ENCODE results near the gene FAM117B.
"Not testable (repeated sequence)": the region's sequence is repeated elsewhere in the genome, so short reads cannot be mapped to it uniquely, and the experiment has no call there.

Gene FAM117B

DNA sequence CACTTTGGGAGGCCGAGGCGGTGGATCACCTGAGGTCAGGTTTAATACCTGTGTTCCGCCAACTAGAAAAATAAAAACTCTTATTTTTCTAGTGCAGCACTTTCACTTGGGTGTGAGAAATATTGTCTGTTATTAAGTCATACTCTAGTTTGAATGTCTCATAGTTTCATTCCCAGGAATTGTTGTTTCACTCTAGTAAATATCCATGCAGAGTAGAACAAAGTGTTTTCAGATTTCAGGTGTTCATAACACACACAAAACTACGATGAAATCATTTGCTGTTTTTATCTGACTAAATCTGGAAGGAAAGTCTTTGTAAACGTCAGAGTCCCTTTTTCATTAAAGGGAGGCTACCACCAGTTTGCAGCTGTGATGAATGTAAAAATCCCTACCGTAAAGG, 4.0 kb downstream of the FAM117B start:
- no peak for DNase-seq (ENCODE audit: low read depth, low spot score)

DNA sequence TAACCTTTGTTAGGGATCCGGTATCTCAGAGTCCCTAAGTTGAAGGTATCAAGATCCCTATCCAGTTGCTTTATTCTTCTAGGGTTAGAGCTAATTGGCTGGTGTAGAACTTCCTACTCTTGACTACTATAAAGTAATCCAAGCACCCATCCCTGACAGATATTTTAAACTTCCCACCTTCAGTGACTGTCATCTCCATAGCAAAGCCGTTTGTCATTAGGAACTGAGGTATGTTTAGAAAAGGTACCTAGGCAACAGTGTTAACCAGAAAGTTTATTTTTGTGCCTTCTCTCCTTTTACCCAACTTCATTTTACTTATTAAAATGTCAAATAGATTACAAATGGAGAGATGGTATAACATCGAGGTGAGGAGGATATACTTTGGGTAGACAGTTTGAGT, 4.5 kb downstream of the FAM117B start:
- no peak for DNase-seq (ENCODE audit: low read depth, low spot score)

DNA sequence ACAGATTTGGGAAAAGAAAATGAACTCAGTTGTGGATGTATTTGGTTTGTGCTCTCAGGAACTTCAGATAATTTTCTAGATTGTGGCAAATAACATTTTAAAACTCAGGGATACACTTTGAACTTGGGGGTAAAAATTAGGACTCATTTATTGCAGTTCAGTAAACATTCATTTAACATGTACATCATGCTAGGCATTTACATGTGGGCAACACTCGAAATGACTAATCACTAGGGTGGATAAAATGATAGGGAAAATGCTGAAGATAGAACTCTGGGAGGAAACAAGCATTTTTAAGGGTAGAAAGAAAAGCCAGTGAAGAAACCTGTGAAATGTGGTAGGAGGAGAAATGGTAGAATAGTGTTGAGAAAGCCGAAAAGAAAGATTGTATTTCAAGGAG, 7.8 kb downstream of the FAM117B start:
- no peak for DNase-seq (ENCODE audit: low read depth, low spot score)

DNA sequence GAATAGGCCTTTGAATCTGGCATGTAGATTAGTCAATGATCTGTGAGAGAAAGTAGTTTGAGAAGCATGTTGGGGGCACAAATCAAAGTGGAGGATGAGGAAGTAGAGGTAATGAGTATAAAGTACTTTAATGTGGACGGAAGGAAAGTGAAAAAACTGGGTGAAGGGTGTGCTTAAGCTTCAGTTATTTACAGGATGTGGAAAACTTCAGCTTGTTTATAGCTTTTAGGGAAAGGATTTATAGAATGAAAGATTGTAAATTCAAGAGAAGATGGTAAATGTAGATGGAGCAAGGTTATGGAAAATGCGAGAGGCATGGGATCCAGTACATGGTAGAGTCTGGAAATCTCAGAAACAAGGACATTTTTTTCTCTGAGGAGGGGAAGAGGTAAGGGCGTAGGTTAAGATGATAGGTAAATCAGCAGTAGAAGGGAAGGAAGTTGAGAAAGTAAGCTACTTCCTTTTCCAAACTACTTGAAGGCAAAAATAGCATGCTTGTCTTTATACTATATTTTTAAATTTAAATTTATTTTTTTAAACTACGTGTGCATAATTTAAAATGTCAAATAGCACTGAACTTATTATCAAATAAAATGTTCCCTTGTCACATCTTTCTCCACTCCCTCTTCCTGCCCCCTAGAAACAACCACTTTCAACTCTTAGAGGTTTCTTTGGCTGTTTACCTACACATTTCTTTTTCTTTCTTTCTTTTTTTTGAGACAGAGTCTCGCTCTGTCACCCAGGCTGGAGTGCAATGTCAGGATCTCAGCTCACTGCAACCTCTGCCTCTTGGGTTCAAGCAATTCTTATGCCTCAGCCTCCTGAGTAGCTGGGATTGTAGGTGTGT, 8.5 kb downstream of the FAM117B start:
- no peak for DNase-seq (ENCODE audit: low read depth, low spot score)

DNA sequence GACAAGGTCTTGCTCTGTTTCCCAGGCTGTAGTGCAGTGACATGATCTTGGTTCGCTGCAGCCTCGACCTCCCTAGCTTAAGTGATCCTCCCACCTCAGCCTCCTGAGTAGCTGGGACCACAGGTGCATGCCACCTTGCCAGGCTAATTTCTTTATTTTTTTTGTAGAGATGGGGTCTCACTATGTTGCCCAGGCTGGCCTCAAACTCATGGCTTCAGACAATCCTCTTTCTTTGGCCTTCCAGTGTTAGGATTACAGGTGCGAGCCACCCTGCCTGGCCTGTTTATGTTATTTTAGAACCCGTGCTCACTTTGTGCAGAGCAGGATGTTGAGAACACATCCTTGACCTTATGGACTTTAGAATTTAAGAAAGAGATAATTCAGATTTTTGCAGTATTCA, 17.4 kb downstream of the FAM117B start:
- DNase-seq (ENCODE audit: low read depth, low spot score): no peak

DNA sequence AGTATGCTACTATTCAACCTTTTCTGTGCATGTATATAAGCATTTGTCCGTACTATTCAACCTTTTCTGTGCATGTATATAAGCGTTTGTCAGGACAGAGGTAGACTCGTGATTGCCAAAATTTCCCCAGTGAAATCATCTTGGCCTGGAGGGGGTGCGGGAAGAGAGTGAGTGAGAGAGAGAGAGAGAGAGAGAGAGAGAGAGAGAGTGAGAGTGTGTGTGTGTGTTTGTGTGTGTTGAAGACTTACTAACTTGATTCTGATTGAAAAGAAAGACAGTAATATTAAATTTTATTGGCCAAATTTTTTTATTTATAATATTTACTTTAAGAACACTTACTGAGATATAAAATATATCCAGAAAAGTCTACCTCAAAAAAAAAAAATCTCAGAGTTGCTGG, 19.1 kb downstream of the FAM117B start:
- no peak for DNase-seq (ENCODE audit: low read depth, low spot score)

DNA sequence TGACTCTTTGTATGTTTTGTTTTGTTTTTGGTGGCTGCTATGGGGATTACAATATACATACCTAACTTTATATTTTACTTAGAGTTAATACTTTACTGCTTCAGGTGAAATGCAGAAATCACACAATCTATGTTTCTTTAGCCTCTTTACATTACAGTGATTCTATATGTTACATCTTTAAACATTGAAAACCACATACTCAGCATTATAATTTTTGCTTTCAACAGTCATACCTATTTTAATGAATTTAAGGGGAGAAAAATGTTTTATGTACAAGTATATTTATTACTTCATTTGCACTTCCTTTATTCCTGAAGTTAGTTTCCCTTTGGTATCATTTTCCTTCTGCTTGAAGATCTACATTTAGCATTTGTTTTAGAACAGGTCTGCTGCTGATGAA, 23.1 kb downstream of the FAM117B start:
- no peak for DNase-seq (ENCODE audit: low read depth, low spot score)

DNA sequence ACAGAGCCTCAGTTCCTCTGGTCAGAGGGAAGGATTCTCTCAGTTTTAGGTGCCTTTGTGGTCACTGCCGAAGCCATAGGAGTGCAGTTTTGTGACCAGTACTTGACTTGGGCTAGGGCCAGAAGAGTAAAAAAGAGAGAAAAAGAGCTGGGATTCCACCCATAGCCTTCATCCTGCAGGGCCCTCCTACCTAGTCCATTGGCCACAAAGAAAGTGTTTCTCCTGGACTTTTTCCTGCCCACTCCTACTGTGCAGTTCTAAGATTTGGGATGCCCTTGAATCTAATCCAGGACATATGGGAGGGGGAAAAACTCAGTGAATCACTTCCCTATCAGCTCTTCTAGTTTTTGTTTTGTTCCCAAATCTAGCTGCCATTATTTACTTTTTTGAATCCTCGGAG, 26.0 kb downstream of the FAM117B start:
- DNase-seq (ENCODE audit: low read depth, low spot score): no peak

DNA sequence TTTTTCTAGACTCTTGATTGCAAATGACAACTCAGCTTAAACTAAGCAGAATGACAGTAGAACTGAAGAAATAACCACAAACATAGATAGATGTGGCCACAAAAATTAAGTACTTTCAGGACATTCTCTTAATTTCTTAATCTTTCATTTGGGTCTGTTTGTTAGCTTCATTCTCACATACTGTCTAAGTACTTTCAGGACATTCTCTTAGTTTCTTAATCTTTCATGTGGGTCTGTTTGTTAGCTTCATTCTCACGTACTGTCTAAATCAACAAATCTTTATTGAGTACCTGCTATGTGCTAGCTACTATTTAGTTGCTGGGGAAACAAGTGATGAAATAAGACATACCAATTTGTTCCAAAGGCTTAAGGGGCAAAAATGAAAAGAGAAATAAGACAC, 35.1 kb downstream of the FAM117B start:
- no peak for DNase-seq (ENCODE audit: low read depth, low spot score)

DNA sequence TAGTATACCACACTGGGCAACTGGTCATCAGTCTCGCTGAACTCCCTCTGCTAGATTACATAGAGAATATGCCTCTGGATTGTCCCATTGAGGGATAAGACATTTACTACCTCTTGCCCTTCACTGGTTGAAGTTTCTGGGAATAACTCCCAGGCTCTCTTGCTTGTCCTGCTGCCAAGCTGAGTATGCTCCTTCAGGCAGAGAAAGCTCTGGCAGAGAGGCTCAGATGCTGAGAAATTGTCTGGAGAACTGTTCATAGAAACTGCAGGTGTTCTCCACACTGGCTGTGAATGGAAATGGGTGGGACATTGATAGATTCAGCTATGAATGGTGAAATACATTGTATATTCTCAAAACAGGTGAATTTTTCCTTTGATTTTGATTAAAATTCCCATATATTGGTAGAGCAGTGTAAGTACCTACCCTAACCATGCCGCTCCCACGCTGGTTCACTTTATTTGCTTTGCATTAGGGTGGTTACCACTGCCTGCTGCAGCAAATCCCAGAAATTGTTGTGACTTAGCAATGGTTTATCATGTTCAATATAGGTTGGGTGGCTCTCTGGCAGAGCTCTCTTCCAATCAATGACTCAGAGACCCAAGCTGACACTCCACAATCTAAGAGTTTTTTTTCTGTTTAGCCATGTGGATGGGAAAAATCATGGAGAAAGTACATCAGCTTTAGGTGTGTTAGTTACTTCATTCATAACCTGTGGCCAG, 36.7 kb downstream of the FAM117B start:
- DNase-seq (ENCODE audit: low read depth, low spot score): no peak

DNA sequence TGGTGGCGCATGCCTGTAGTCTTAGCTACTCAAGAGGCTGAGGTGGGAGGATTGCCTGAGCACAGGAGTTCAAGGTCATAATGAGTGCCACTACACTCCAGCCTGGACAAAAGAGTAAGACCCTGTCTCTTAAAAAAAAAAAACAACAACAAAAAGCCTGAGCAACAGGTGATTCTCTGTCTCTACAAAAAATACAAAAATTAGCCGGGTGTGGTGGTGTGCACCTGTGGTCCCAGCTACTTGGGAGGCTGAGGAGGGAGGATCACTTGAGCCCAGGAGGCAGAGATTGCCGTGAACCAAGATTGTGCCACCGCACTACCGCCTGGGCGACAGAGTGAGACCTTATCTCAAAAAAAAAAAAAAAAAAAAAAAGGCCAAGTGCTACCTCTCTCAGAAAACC, 40.3 kb downstream of the FAM117B start:
- not testable (repeated sequence) for DNase-seq (ENCODE audit: low read depth, low spot score)

DNA sequence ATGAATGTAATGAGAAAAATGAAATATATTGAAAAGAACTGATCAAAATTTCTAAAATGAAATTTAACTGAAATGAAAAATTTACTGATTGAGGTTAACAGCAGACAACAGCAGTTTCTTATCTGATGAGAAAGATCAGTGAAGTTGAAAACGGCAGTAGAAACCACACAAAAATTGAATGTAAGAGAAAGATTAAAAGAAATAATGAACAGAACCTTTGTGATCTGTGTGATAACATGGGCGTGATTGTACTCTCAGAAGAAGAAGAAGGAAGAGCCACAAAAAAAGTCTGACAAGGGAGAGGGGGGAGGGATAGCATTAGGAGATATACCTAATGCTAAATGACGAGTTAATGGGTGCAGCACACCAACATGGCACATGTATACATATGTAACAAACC, 45.2 kb downstream of the FAM117B start:
- no peak for DNase-seq (ENCODE audit: low read depth, low spot score)

DNA sequence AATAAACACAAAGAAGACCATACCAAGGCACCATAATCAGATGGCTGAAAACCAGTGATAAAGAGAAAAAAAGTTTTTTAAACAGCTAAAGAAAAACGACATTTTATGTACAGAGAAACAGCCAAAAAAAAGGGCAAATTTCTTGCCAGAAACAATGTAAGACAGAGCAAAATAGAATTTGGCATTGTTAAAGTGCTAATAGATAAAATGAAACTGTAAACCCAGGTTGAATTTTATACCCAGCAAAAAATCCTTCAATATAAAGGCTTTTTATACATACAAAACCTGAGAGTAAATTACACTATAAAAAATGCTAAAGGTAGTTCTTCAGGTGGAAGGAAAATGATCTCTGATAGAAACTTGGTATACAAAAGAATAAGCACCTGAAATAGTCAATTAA, 45.7 kb downstream of the FAM117B start:
- DNase-seq (ENCODE audit: low read depth, low spot score): no peak

DNA sequence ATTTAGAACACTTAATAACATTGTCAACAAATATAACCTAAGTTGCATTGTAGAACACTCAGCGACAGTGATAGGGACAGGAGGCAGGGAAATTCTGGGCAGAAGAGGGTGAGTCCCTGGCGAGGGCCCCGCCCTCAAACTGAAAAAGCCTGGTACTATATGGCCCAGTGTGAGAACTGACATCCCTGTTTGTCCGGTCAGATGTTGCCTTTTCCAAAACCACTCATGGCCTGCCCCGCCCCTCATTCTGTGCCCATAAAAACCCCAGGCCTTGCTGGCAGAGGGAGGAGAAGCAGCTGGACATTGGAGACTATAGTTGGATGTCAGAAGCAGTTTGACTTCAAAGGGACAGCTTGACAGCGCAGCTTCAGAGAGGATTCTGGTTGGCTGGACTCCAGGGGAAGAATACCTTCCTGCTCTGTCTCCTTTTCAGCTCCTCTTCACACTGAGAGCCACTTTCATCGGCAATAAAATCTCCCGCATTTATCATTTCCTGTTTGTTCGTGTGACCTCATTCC, 47.0 kb downstream of the FAM117B start:
- no peak for DNase-seq (ENCODE audit: low read depth, low spot score)

DNA sequence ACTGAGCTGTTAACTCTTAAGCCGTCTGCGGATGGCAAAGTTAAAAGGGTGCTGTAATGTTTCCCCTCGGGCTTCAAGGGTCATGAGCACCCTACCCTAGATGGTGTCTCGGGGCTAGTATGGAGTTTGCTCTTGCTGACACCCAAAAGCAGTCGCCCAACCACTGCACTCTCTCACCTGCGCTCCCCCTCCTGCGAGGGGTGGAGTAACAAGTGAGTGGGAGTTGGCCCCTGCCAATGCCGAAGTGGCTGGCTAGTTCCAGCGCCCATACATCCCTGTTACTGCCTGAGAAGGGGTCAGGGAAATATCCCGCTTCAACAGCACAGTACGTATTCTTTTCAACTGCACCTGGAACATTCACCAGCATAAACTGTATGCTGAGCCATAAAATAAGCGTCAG, 47.5 kb downstream of the FAM117B start:
- no peak for DNase-seq (ENCODE audit: low read depth, low spot score)

DNA sequence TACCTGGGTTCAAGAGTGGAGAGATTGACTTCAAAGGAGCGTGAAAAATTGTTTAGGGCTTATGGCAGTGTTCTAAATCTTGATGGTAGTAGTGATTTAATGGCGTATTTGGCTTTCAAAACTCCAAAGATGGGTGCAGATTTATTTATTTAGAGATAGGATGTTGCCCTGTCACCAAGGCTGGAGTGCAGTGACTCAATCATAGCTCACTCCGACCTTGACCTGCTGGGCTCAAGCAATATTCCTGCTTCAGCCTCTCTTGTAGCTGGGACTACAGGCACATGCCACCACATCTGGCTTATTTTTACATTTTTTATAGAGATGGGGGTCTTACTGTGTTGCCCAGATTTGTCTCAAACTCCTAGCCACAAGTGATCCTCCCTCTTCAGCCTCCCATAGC, 52.5 kb downstream of the FAM117B start:
- no peak for DNase-seq (ENCODE audit: low read depth, low spot score)

DNA sequence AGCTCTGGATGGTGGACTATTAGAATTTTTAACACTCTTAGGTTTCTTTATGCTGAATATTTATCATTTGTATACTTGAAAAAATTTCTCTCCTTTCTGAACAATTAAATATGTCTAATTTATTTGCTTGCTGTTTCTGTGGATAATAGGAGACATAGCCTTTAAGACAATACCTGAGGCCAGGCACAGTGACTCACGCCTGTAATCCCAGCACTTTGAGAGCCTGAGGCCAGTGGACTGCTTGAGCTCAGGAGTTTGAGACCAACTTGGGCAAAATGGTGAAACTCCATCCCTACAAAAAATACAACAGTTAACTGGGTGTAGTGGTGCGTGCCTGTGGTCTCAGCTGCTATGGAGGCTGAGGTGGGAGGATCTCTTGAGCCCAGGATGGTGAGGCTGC, 54.7 kb downstream of the FAM117B start:
- no peak for DNase-seq (ENCODE audit: low read depth, low spot score)

DNA sequence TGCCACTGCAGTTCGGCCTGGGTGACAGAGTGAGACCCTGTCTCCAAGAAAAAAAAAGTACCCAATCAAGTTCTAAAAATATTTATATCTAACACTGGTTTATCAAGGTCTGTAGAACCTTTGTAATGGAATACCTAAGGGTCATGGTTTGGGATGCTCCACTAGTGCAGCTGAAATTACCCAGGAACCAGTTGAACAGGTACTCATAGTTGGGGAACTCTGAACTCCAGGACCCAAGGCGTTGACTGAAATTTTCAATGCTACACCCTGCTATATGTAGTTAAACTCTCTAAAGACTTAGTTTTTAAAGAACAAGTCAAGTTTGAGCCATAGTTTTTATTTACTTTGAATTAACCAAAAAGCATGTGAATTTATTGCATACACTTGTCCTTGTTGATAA, 55.1 kb downstream of the FAM117B start:
- no peak for DNase-seq (ENCODE audit: low read depth, low spot score)

DNA sequence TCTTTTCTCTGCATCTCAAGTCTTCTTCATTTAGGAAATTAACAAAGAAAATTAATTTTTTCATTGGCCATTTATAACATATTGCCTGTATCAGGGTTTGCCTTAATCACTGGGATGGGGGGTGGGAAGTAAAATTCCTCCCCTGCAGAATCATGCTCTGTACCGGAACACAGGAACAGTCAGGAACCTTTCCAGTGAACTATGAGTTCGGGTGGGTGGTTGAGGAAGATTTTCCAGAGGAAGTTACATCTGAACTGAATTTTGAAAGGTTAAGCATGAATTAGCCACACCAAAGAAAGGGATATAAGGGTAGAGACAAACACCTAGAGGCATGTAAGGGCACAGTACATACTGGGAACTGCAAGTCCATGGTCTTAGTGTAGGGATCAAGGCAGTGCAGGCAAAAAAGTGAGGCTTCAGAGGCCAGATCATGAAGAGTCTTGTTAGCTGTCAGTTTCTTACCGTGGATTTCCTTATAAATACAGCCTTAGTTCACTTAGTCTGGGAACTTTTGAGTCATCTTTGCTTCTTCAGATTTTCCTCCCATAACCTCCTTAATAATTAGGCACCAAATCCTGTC, 55.6 kb downstream of the FAM117B start:
- DNase-seq (ENCODE audit: low read depth, low spot score): no peak

DNA sequence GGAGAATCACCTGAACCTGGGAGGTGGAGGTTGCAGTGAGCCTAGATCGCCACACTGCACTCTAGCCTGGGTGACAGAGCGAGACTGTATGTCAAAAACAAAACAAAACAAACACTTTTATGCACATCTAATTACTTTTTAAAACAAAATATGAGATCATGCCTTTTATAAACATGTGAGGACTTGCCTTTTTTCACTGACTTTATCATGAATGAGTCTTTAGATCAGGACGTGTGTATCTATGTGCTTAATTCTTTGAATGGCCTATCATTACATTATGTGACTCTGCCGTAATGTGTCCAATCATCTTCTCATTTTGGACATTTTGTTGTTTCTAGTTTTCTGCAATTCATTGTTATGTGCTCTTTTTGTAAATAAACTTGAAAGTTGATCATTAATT, 58.7 kb downstream of the FAM117B start:
- DNase-seq (ENCODE audit: low read depth, low spot score): no peak

DNA sequence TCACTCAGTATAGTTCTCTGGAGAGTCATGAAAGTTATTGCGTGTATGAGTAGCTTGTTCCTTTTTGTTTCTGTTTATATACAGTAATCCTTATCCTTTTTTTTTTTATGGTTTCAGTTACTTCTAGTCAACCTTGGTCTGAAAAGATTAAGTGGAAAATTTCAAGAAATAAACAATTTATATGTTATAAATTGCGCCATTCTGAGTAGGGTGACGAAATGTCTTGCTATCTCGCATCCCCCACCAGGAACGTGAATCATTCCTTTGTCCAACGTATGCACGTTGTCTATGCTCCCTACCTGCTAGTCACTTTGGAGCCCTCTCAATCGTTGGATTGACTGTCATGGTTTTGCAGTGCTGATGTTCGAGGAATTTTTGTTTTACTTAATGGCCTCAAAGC, 60.4 kb downstream of the FAM117B start:
- DNase-seq (ENCODE audit: low read depth, low spot score): no peak

DNA sequence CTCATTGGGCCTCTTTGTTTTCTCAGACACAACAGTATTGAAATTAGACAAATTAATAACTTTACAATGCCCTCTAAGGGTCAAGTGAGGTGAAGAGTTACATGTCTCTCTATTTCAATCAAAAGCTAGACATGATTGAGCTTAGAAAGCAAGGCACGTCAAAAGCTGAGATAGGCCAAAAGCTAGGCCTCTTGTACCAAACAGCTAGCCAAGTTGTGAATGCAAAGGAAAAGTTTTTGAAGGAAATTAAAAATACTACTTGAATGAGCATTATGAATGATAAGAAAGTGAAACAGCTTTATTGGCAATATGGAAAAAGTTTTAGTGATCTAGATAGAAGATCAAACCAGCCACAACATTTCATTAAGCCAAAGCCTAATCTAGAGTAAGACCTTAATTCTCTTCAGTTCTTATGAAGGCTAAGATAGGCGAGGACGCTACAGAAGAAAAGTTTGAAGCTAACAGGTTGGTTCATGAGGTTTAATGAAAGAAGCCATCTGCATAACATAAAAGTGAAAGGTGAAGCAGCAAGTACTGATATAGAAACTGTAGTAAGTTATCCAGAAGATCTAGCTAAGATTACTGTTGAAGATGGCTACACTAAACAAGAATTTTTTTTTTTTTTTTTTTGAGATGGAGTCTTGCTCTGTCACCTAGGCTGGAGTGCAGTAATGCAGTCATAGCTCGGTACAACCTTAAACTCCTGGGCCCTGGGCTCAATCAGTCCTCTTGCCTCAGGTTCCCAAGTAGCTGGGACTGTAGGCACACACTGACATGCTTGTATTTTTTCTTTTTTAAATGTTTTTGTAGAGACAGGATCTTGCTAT, 65.5 kb downstream of the FAM117B start:
- no peak for DNase-seq (ENCODE audit: low read depth, low spot score)
